GM18498 (cell line): ENCODE measurements around the gene MYRFL.

Experiments used
- ATAC-seq: cut with Tn5 transposase; IDR thresholded peaks from one replicate; pipeline ENCODE4 v1.9.1; 2021; ENCODE audit warnings: mild to moderate bottlenecking, moderate library complexity; ENCODE audit not compliant: unreplicated experiment

Gene MYRFL

GRCh38 chr12:69896653-69897381 is 71.8 kb downstream of the MYRFL start:
- no peak for ATAC-seq

GRCh38 chr12:69897744-69898143 is 72.7 kb downstream of the MYRFL start:
- no peak for ATAC-seq

GRCh38 chr12:69898236-69898635 is 73.2 kb downstream of the MYRFL start:
- no peak for ATAC-seq

GRCh38 chr12:69900720-69901131 is 75.7 kb downstream of the MYRFL start:
- ATAC-seq, result peak; percentile 79

- ATAC-seq, result no peak
Measured at GRCh38 chr12:69901221-69901905, 76.3 kb downstream of the MYRFL start.

- no peak for ATAC-seq
Measured at GRCh38 chr12:69903548-69903947, 78.5 kb downstream of the MYRFL start.

GRCh38 chr12:69904777-69905176 is 79.8 kb downstream of the MYRFL start:
- ATAC-seq, result no peak

- ATAC-seq, result no peak
Measured at GRCh38 chr12:69905801-69906200, 80.8 kb downstream of the MYRFL start.

- ATAC-seq, result peak; percentile 95
Measured at GRCh38 chr12:69906411-69907216, 81.6 kb downstream of the MYRFL start.

- no peak for ATAC-seq
Measured at GRCh38 chr12:69908203-69908602, 83.2 kb downstream of the MYRFL start.

- no peak for ATAC-seq
Measured at GRCh38 chr12:69910694-69911093, 85.7 kb downstream of the MYRFL start.

- ATAC-seq, result no peak
Measured at GRCh38 chr12:69913526-69913925, 88.5 kb downstream of the MYRFL start.

GRCh38 chr12:69915964-69916363 is 90.9 kb downstream of the MYRFL start:
- ATAC-seq, result no peak

- ATAC-seq, result no peak
Measured at GRCh38 chr12:69916544-69917235, 91.7 kb downstream of the MYRFL start.

GRCh38 chr12:69918287-69918686 is 93.3 kb downstream of the MYRFL start:
- ATAC-seq, result no peak

GRCh38 chr12:69919495-69919894 is 94.5 kb downstream of the MYRFL start:
- no peak for ATAC-seq

- no peak for ATAC-seq
Measured at GRCh38 chr12:69921831-69922230, 96.8 kb downstream of the MYRFL start.

- ATAC-seq, result no peak
Measured at GRCh38 chr12:69922999-69923398, 98.0 kb downstream of the MYRFL start.

- no peak for ATAC-seq
Measured at GRCh38 chr12:69925291-69925690, 100.3 kb downstream of the MYRFL start.

GRCh38 chr12:69927164-69927563 is 102.1 kb downstream of the MYRFL start:
- ATAC-seq, result no peak

GRCh38 chr12:69929125-69929524 is 104.1 kb downstream of the MYRFL start:
- no peak for ATAC-seq
